HEK293 (cell line): ENCODE data around the gene CCDC158.
A peak's percentile ranks its signal among the peaks of the same experiment; 100 is the strongest.

Experiments
- CTCF ChIA-PET: fragments of 350-600 bp; formaldehyde crosslinking; extraction: SDS; loops from one replicate; lab custom pipeline; 2021; ENCODE audit warnings: antibody characterized with exemption; lab: Yijun Ruan, JAX
- POLR2A ChIA-PET: fragments of 300-600 bp; formaldehyde crosslinking; extraction: SDS; loops from one replicate; lab custom pipeline; 2020; ENCODE audit warnings: antibody characterized with exemption, inconsistent platforms; lab: Yijun Ruan, JAX
- H3K27ac ChIP-seq: fragments of 200-500 bp; sonication (Bioruptor generic); 2 replicates; pipeline ENCODE4 v1.5.1; 2014; ENCODE audit warnings: low read depth, low read length, control low read depth, inconsistent platforms; ENCODE audit errors: extremely low read depth
- H3K36me3 ChIP-seq, 2 experiments: fragments of 200-500 bp in 1 of 2; sonication (Bioruptor generic) in 1 of 2; 1 replicate in 1 of 2; 2 replicates in 1 of 2; pipeline ENCODE4 v1.5.1; 2014 to 2017; ENCODE audit warnings: inconsistent platforms in 2 of 2, low read length in 2 of 2; ENCODE audit not compliant: control insufficient read depth in 2 of 2, insufficient read depth in 1 of 2
- H3K4me1 ChIP-seq: fragments of 200-500 bp; sonication (Bioruptor generic); 2 replicates; pipeline ENCODE4 v1.5.1; 2014; ENCODE audit warnings: mild to moderate bottlenecking, low read length, inconsistent platforms; ENCODE audit not compliant: control insufficient read depth, insufficient read depth
- H3K4me3 ChIP-seq: 2 replicates; pipeline ENCODE4 v1.5.1; 2011; ENCODE audit warnings: low read depth, mild to moderate bottlenecking, control low read depth, low read length, moderate library complexity
- H3K9me3 ChIP-seq: fragments of 200-500 bp; sonication (Bioruptor generic); 2 replicates; pipeline ENCODE4 v1.5.1; 2014; ENCODE audit warnings: low read depth, low read length, inconsistent platforms; ENCODE audit not compliant: control insufficient read depth, insufficient read depth
- GFI1B ChIP-seq: fragments of 450-650 bp; formaldehyde crosslinking; IDR thresholded peaks from 2 replicates; pipeline ENCODE4 v1.5.1; 2016; ENCODE audit warnings: missing biosample characterization, missing genetic modification characterization
- IKZF3 ChIP-seq: fragments of 450-650 bp; IDR thresholded peaks from 2 replicates; pipeline ENCODE4 v1.5.0; 2018; ENCODE audit warnings: missing biosample characterization, mild to moderate bottlenecking, missing genetic modification characterization, moderate library complexity
- KLF10 ChIP-seq: fragments of 450-650 bp; IDR thresholded peaks from 2 replicates; pipeline ENCODE4 v1.5.1; 2018; ENCODE audit warnings: missing biosample characterization, mild to moderate bottlenecking, missing genetic modification characterization
- KLF7 ChIP-seq: fragments of 450-650 bp; formaldehyde crosslinking; IDR thresholded peaks from 2 replicates; pipeline ENCODE4 v1.5.1; 2016; ENCODE audit warnings: missing biosample characterization, missing genetic modification characterization, borderline replicate concordance
- SP7 ChIP-seq: fragments of 450-650 bp; formaldehyde crosslinking; IDR thresholded peaks from 2 replicates; pipeline ENCODE4 v1.5.1; 2016; ENCODE audit warnings: missing biosample characterization, missing genetic modification characterization
- TRIM28 ChIP-seq: IDR thresholded peaks from 2 replicates; pipeline ENCODE4 v1.6.1; 2011; ENCODE audit warnings: low read length, control low read depth, borderline replicate concordance
- YY2 ChIP-seq: fragments of 450-650 bp; formaldehyde crosslinking; IDR thresholded peaks from 2 replicates; pipeline ENCODE4 v1.5.1; 2016; ENCODE audit warnings: missing biosample characterization, missing genetic modification characterization
- ZBTB48 ChIP-seq: fragments of 450-650 bp; formaldehyde crosslinking; IDR thresholded peaks from 2 replicates; pipeline ENCODE4 v1.5.1; 2016; ENCODE audit warnings: missing biosample characterization, missing genetic modification characterization
- ZFP3 ChIP-seq: fragments of 450-650 bp; formaldehyde crosslinking; IDR thresholded peaks from 2 replicates; pipeline ENCODE4 v1.5.1; 2016; ENCODE audit warnings: low read depth, missing biosample characterization, missing genetic modification characterization
- ZFP37 ChIP-seq: fragments of 450-650 bp; formaldehyde crosslinking; IDR thresholded peaks from 2 replicates; pipeline ENCODE4 v1.5.1; 2016; ENCODE audit warnings: missing biosample characterization, missing genetic modification characterization
- ZNF132 ChIP-seq: fragments of 450-650 bp; formaldehyde crosslinking; IDR thresholded peaks from 2 replicates; pipeline ENCODE4 v1.5.1; 2017; ENCODE audit warnings: missing biosample characterization, missing genetic modification characterization, borderline replicate concordance
- ZNF214 ChIP-seq: fragments of 450-650 bp; formaldehyde crosslinking; IDR thresholded peaks from 2 replicates; pipeline ENCODE4 v1.5.1; 2017; ENCODE audit warnings: missing biosample characterization, mild to moderate bottlenecking, missing genetic modification characterization, borderline replicate concordance
- ZNF266 ChIP-seq: fragments of 450-650 bp; formaldehyde crosslinking; IDR thresholded peaks from 2 replicates; pipeline ENCODE4 v1.5.1; 2016; ENCODE audit warnings: missing biosample characterization, missing genetic modification characterization, low read depth
- ZNF280C ChIP-seq: fragments of 450-650 bp; formaldehyde crosslinking; IDR thresholded peaks from 2 replicates; pipeline ENCODE4 v1.5.1; 2016; ENCODE audit warnings: missing biosample characterization, missing genetic modification characterization
- ZNF280D ChIP-seq: fragments of 450-650 bp; formaldehyde crosslinking; IDR thresholded peaks from 2 replicates; pipeline ENCODE4 v1.5.1; 2016; ENCODE audit warnings: missing biosample characterization, missing genetic modification characterization
- ZNF311 ChIP-seq: fragments of 450-650 bp; formaldehyde crosslinking; IDR thresholded peaks from 2 replicates; pipeline ENCODE4 v1.5.1; 2017; ENCODE audit warnings: missing biosample characterization, missing genetic modification characterization, borderline replicate concordance
- ZNF488 ChIP-seq: fragments of 450-650 bp; formaldehyde crosslinking; IDR thresholded peaks from 2 replicates; pipeline ENCODE4 v1.5.1; 2016; ENCODE audit warnings: missing biosample characterization, missing genetic modification characterization
- ZNF558 ChIP-seq: fragments of 450-650 bp; formaldehyde crosslinking; IDR thresholded peaks from 2 replicates; pipeline ENCODE4 v1.5.1; 2016; ENCODE audit warnings: missing biosample characterization, missing genetic modification characterization
- ZNF596 ChIP-seq: fragments of 450-650 bp; IDR thresholded peaks from 2 replicates; pipeline ENCODE4 v1.5.0; 2018; ENCODE audit warnings: missing biosample characterization, mild to moderate bottlenecking, missing genetic modification characterization, moderate library complexity
- ZNF610 ChIP-seq: fragments of 450-650 bp; formaldehyde crosslinking; IDR thresholded peaks from 2 replicates; pipeline ENCODE4 v1.5.1; 2016; ENCODE audit warnings: missing biosample characterization, missing genetic modification characterization, borderline replicate concordance
- ZNF624 ChIP-seq: fragments of 450-650 bp; formaldehyde crosslinking; IDR thresholded peaks from 2 replicates; pipeline ENCODE4 v1.5.1; 2017; ENCODE audit warnings: missing biosample characterization, missing genetic modification characterization
- ZNF626 ChIP-seq: fragments of 450-650 bp; sonication (Bioruptor Pico); formaldehyde crosslinking; IDR thresholded peaks from 2 replicates; pipeline ENCODE4 v1.5.1; 2018; ENCODE audit warnings: missing biosample characterization, missing genetic modification characterization, inconsistent platforms
- ZNF670 ChIP-seq: fragments of 450-650 bp; formaldehyde crosslinking; IDR thresholded peaks from 2 replicates; pipeline ENCODE4 v1.5.1; 2016; ENCODE audit warnings: missing biosample characterization, missing genetic modification characterization, low read depth
- ZNF677 ChIP-seq: fragments of 450-650 bp; IDR thresholded peaks from 2 replicates; pipeline ENCODE4 v1.5.0; 2018; ENCODE audit warnings: missing biosample characterization, mild to moderate bottlenecking, missing genetic modification characterization, moderate library complexity
- ZNF704 ChIP-seq: fragments of 450-650 bp; formaldehyde crosslinking; IDR thresholded peaks from 2 replicates; pipeline ENCODE4 v1.5.1; 2016; ENCODE audit warnings: missing biosample characterization, missing genetic modification characterization
- ZNF707 ChIP-seq: fragments of 450-650 bp; formaldehyde crosslinking; IDR thresholded peaks from 2 replicates; pipeline ENCODE4 v1.5.1; 2016; ENCODE audit warnings: missing biosample characterization, missing genetic modification characterization
- ZNF747 ChIP-seq: fragments of 450-650 bp; formaldehyde crosslinking; IDR thresholded peaks from 2 replicates; pipeline ENCODE4 v1.5.1; 2016; ENCODE audit warnings: missing biosample characterization, missing genetic modification characterization
- ZNF791 ChIP-seq: fragments of 450-650 bp; formaldehyde crosslinking; IDR thresholded peaks from 2 replicates; pipeline ENCODE4 v1.5.1; 2016; ENCODE audit warnings: missing biosample characterization, missing genetic modification characterization
- ZNF843 ChIP-seq: fragments of 450-650 bp; formaldehyde crosslinking; IDR thresholded peaks from 2 replicates; pipeline ENCODE4 v1.5.1; 2016; ENCODE audit warnings: missing biosample characterization, missing genetic modification characterization
- TF ChIP-seq, protein P1 (sequence below): fragments of 450-650 bp; formaldehyde crosslinking; IDR thresholded peaks from 2 replicates; pipeline ENCODE4 v1.5.1; 2016; ENCODE audit warnings: missing biosample characterization, missing genetic modification characterization, low read depth

Gene CCDC158

GRCh38 chr4:76334885-76335284 lies 86.1 kb downstream of the CCDC158 start (continued):
- TF ChIP-seq ZNF704 (tag by site-specific recombination) (no peak), ZNF670 (tag by site-specific recombination) (no peak), ZNF624 (tag by site-specific recombination) (no peak), ZBTB48 (tag by site-specific recombination) (no peak), KLF10 (no peak), ZNF214 (tag by site-specific recombination) (no peak), ZNF707 (tag by site-specific recombination) (no peak)

DNA sequence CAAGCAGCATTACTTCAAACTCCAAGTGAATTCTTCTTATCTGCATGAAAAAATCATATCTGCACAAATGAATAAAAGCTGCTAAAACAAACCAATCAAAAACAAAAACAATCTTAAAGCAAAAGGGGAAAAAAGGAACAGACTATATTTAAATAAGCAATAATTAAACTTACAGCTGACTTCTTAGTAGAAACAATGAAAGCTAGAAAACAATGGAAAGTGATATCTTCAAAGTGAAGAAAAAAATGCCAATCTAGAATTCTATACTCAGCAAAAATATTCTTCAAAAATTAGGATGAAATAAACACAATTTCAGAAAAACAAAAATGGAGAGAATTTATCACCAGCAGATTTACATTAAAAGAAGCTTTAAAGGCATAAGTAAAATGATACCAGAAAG lies 94.4 kb downstream of the CCDC158 start:
- ChIA-PET POLR2A (no interaction called here), CTCF (interaction anchor here (0.6 to 1.0 kb wide), 4 partner anchors 13 to 584 kb away, joined by 3 to 7 read pairs (median 4); no protein-coding TSS in a partner anchor)
- no peaks in the 10 kb centered on the region for H3K9me3 ChIP-seq
- no peak overlapping the region for H3K27ac ChIP-seq
- no peaks in the 10 kb centered on the region for H3K4me1 ChIP-seq
- no peak overlapping the region for H3K4me3 ChIP-seq
- H3K36me3 ChIP-seq: no peaks in the 10 kb centered on the region
- no peak for TF ChIP-seq ZFP37 (tag by site-specific recombination)
- TF ChIP-seq ZNF280C (tag by site-specific recombination): no peak
- TF ChIP-seq ZNF791 (tag by site-specific recombination): no peak
- no peak for TF ChIP-seq ZFP3 (tag by site-specific recombination)
- TF ChIP-seq ZNF596 (tag by site-specific recombination): no peak
- TF ChIP-seq ZNF488: no peak
- TF ChIP-seq IKZF3 (tag by site-specific recombination): no peak
- TF ChIP-seq SP7 (tag by site-specific recombination): 0 out of 2 replicates have a peak, but pooled peaks have one; percentile 20
- TF ChIP-seq KLF7 (tag by site-specific recombination): no peak
- no peak for TF ChIP-seq YY2
- TF ChIP-seq ZNF311 (tag by site-specific recombination): no peak
- TF ChIP-seq ZNF132: no peak
- TF ChIP-seq ZNF670 (tag by site-specific recombination): no peak
- TF ChIP-seq ZNF626 (tag by site-specific recombination): peak; percentile 78; the same call in 1 of the 2 replicates
- TF ChIP-seq ZNF280D (tag by site-specific recombination): peak; percentile 53; the same call in 1 of the 2 replicates
- peak; percentile 53; the same call in 1 of the 2 replicates for TF ChIP-seq ZNF558
- TF ChIP-seq ZNF677: no peak
- TF ChIP-seq ZNF266 (tag by site-specific recombination): no peak
- no peak for TF ChIP-seq ZNF747 (tag by site-specific recombination)
- TF ChIP-seq ZNF610 (tag by site-specific recombination): 0 out of 2 replicates have a peak, but pooled peaks have one; percentile 32
- TF ChIP-seq GFI1B (tag by site-specific recombination): no peak
- no peak for TF ChIP-seq ZNF843 (tag by site-specific recombination)
- TF ChIP-seq TRIM28: 0 out of 2 replicates have a peak, but pooled peaks have one; percentile 70
- TF ChIP-seq, protein P1, sequence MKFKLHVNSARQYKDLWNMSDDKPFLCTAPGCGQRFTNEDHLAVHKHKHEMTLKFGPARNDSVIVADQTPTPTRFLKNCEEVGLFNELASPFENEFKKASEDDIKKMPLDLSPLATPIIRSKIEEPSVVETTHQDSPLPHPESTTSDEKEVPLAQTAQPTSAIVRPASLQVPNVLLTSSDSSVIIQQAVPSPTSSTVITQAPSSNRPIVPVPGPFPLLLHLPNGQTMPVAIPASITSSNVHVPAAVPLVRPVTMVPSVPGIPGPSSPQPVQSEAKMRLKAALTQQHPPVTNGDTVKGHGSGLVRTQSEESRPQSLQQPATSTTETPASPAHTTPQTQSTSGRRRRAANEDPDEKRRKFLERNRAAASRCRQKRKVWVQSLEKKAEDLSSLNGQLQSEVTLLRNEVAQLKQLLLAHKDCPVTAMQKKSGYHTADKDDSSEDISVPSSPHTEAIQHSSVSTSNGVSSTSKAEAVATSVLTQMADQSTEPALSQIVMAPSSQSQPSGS (tag by site-specific recombination): no peak
